Panc1 (cell line): ENCODE data around the gene CHRND. TPM values are rescaled to one million over a fixed set of nuclear protein-coding genes. Genes with fewer than 3 reads are reported as not detected.

Experiments used
- ATAC-seq: fragments of 200-7000 bp; cut with Tn5 transposase; 2 replicates; pipeline ENCODE4 v1.9.1; 2020; ENCODE audit warnings: mild to moderate bottlenecking, moderate library complexity
- BruUV-seq: library from RNA; stranded (reverse); fragments of 400-500 nt; replicated peaks from 2 replicates; lab custom pipeline; 2021; lab: Mats Ljungman, UMichigan
- CTCF ChIA-PET: fragments of 300-600 bp; sonication (Branson Sonifier 250); formaldehyde crosslinking; loops from one replicate; lab custom pipeline; 2022; ENCODE audit warnings: antibody characterized with exemption; lab: Charles Lee
- POLR2A ChIA-PET: fragments of 300-600 bp; sonication (Branson Sonifier 250); formaldehyde crosslinking; loops from one replicate; lab custom pipeline; 2022; ENCODE audit warnings: antibody characterized with exemption; lab: Charles Lee
- DNase-seq: peaks from one replicate; pipeline ENCODE4 v3.0.0-alpha.2; 2010; ENCODE audit warnings: low read depth, low spot score
- H3K27ac ChIP-seq: 2 replicates; pipeline ENCODE4 v1.5.1; 2011; ENCODE audit warnings: mild to moderate bottlenecking, low read length, inconsistent platforms
- H3K27me3 ChIP-seq: fragments of 200-500 bp; sonication (Bioruptor generic); 2 replicates; pipeline ENCODE4 v1.6.0; 2014; ENCODE audit warnings: low read length, inconsistent platforms; ENCODE audit not compliant: control insufficient read depth, insufficient read depth
- H3K36me3 ChIP-seq: fragments of 200-500 bp; sonication (Bioruptor generic); 2 replicates; pipeline ENCODE4 v1.5.1; 2014; ENCODE audit warnings: inconsistent platforms, mild to moderate bottlenecking, low read length, moderate library complexity; ENCODE audit not compliant: control insufficient read depth, insufficient read depth
- H3K4me1 ChIP-seq: 2 replicates; pipeline ENCODE4 v1.5.1; 2011; ENCODE audit warnings: inconsistent platforms, mild to moderate bottlenecking, low read length, moderate library complexity; ENCODE audit not compliant: control insufficient read depth, insufficient read depth
- H3K4me3 ChIP-seq, 2 experiments: 2 replicates each; pipeline ENCODE4 v1.5.1; 2011 to 2012; ENCODE audit warnings: low read depth in 2 of 2, low read length in 2 of 2, mild to moderate bottlenecking in 2 of 2, inconsistent platforms in 1 of 2, moderate library complexity in 1 of 2
- H3K9me3 ChIP-seq: fragments of 200-500 bp; sonication (Bioruptor generic); 2 replicates; pipeline ENCODE4 v1.5.1; 2014; ENCODE audit warnings: low read depth, mild to moderate bottlenecking, inconsistent platforms, low read length, moderate library complexity; ENCODE audit not compliant: control insufficient read depth, insufficient read depth
- POLR2AphosphoS5 ChIP-seq: IDR thresholded peaks from 2 replicates; pipeline ENCODE4 v1.6.1; 2012; ENCODE audit warnings: mild to moderate bottlenecking, low read depth, low read length, moderate library complexity
- SIN3A ChIP-seq: IDR thresholded peaks from 2 replicates; pipeline ENCODE4 v1.6.1; 2012; ENCODE audit warnings: low read depth, mild to moderate bottlenecking, low read length, moderate library complexity, borderline replicate concordance; ENCODE audit not compliant: insufficient read depth
- TCF7L2 ChIP-seq: IDR thresholded peaks from 2 replicates; pipeline ENCODE4 v1.6.1; 2011; ENCODE audit warnings: mild to moderate bottlenecking, low read depth, low read length, inconsistent platforms
- in situ Hi-C: cut with HindIII; loops from 2 replicates; pipeline ENCODE4 v1.10.0; 2016; ENCODE audit warnings: low sequenced_read_pairs, low pct_unique_long_range_greater_than_20kb
- intact Hi-C: fragments of 100-400 bp; cut with micrococcal nuclease; formaldehyde crosslinking; loops from one replicate; pipeline ENCODE4 v1.10.0; 2022; ENCODE audit not compliant: unreplicated experiment
- total RNA-seq: library from RNA; stranded (reverse); gene quantifications from one replicate; pipeline ENCODE4 v1.2.1, GENCODE V29; 2021; ENCODE audit not compliant: unreplicated experiment
- TF ChIP-seq, protein P1 (sequence below): fragments of 450-650 bp; IDR thresholded peaks from 2 replicates; pipeline ENCODE4 v1.5.1; 2017; ENCODE audit warnings: mild to moderate bottlenecking
- TF ChIP-seq, protein P2 (sequence below), 2 experiments: IDR thresholded peaks; 2 replicates each; pipeline ENCODE4 v1.6.1; 2011 to 2012; ENCODE audit warnings: low read depth in 2 of 2, control low read depth in 1 of 2, low read length in 1 of 2, mild to moderate bottlenecking in 1 of 2, moderate library complexity in 1 of 2; ENCODE audit not compliant: insufficient read depth in 1 of 2

Gene CHRND
- total RNA-seq, 1 experiment from 2014 or later, result not detected

DNA sequence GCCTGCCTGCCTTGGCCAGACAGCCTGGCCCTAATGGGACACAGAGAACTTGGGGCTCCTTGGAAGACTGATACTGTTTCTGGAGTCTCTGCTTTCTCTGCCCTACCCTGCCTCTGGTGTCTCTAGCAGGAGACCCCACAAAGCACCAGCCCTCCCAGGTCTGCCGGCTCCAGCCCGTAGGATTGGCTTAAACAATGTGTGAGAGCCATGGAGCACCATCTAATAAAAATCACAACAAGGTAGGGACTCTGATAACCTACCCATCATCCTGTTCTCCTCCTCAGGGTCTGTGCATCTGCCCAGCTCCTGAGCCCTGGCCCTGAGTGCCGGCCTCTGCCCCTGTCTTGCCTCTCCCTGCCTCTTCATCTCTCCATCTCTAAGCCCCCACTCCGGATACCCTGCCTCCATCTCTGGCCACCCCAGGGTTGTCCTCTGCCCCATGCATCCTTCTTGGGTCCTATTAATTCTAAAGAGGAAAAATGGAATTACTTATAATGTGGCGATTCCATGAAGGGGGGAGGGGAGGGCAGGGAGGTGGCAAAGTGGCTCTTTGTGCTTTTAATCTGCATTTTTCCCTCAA lies 37.1 kb upstream of the CHRND start:
- CTCF ChIA-PET, result interaction anchor here (0.5 to 0.7 kb wide), 2 partner anchors 42 to 43 kb away, joined by 8 to 10 read pairs; no protein-coding TSS in a partner anchor
- TF ChIP-seq POLR2AphosphoS5, result no peak
- TF ChIP-seq, protein P1, sequence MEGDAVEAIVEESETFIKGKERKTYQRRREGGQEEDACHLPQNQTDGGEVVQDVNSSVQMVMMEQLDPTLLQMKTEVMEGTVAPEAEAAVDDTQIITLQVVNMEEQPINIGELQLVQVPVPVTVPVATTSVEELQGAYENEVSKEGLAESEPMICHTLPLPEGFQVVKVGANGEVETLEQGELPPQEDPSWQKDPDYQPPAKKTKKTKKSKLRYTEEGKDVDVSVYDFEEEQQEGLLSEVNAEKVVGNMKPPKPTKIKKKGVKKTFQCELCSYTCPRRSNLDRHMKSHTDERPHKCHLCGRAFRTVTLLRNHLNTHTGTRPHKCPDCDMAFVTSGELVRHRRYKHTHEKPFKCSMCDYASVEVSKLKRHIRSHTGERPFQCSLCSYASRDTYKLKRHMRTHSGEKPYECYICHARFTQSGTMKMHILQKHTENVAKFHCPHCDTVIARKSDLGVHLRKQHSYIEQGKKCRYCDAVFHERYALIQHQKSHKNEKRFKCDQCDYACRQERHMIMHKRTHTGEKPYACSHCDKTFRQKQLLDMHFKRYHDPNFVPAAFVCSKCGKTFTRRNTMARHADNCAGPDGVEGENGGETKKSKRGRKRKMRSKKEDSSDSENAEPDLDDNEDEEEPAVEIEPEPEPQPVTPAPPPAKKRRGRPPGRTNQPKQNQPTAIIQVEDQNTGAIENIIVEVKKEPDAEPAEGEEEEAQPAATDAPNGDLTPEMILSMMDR, result no peak
- ATAC-seq (0 out of 2 replicates have a peak, but pooled peaks have one; percentile 5), DNase-seq (no peak)
- Histone ChIP-seq H3K27me3 (no peaks in the 10 kb centered on the region; the same call in 1 of the 2 replicates), H3K9me3 (no peaks in the 10 kb centered on the region), H3K4me1 (no peaks in the 10 kb centered on the region), H3K4me3 (no peak overlapping the region), H3K27ac (no peak overlapping the region), H3K36me3 (no peaks in the 10 kb centered on the region)
- no TSS peak for BruUV-seq
- POLR2A ChIA-PET, result no interaction called here
- in situ Hi-C loops, result no loop called here
- intact Hi-C loops, result no loop called here

DNA sequence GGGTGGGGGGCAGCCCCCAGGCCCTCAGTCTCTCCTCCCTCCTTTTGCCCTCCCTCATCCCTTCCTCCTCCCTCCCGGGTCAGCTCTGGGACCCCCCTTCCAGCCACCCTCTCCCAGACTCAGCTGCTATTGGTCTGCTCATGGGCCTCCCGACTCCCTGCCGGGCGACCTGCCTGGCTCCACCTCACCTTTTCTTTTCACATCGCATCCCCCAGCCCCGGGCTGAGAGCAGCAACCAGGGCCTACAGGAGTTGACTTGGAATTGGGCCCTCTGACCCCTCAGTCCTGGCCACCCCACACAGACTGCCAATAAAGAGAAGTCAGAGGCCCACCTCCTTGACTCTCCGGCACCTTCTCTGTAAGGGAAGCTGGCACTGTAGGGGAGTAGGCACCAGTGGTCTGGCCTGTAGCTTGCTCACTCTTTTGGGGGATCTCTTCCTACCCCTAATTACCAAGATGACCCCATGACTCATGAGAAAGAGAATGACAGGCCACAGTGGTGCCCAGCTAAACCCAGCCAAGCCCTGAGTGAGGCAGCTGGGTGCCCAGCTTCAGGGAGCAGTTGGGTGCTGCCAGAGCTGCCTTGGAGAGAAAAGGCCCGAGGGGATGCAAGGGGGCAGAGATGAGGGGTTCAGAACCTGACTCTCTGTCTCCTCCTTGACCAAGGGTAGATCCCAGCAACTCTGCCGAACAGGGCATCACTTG lies 36.3 kb upstream of the CHRND start:
- intact Hi-C loops, result no loop called here

More for the DNA sequence above, 36.3 kb upstream of the CHRND start:
- H3K27me3 ChIP-seq, result no peaks in the 10 kb centered on the region; the same call in 1 of the 2 replicates
- no peak for ATAC-seq
- H3K9me3 ChIP-seq, result no peaks in the 10 kb centered on the region
- no peak overlapping the region for H3K4me3 ChIP-seq
- no peaks in the 10 kb centered on the region for H3K4me1 ChIP-seq
- no peak for DNase-seq
- no TSS peak for BruUV-seq
- TF ChIP-seq POLR2AphosphoS5 (no peak), TCF7L2 (no peak), SIN3A (no peak)
- TF ChIP-seq, protein P2, sequence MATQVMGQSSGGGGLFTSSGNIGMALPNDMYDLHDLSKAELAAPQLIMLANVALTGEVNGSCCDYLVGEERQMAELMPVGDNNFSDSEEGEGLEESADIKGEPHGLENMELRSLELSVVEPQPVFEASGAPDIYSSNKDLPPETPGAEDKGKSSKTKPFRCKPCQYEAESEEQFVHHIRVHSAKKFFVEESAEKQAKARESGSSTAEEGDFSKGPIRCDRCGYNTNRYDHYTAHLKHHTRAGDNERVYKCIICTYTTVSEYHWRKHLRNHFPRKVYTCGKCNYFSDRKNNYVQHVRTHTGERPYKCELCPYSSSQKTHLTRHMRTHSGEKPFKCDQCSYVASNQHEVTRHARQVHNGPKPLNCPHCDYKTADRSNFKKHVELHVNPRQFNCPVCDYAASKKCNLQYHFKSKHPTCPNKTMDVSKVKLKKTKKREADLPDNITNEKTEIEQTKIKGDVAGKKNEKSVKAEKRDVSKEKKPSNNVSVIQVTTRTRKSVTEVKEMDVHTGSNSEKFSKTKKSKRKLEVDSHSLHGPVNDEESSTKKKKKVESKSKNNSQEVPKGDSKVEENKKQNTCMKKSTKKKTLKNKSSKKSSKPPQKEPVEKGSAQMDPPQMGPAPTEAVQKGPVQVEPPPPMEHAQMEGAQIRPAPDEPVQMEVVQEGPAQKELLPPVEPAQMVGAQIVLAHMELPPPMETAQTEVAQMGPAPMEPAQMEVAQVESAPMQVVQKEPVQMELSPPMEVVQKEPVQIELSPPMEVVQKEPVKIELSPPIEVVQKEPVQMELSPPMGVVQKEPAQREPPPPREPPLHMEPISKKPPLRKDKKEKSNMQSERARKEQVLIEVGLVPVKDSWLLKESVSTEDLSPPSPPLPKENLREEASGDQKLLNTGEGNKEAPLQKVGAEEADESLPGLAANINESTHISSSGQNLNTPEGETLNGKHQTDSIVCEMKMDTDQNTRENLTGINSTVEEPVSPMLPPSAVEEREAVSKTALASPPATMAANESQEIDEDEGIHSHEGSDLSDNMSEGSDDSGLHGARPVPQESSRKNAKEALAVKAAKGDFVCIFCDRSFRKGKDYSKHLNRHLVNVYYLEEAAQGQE (IDR thresholded peaks at IDR 0.05; ENCODE audit: insufficient read depth in 1 of 2, low read depth in 2 of 2, low read length in 1 of 2), result no peak
- TF ChIP-seq, protein P1, result no peak
- POLR2A ChIA-PET, result no interaction called here
- no peak overlapping the region for H3K27ac ChIP-seq
- H3K36me3 ChIP-seq, result no peaks in the 10 kb centered on the region
- in situ Hi-C loops, result no loop called here
- CTCF ChIA-PET, result interaction anchor here (0.7 kb wide), 1 partner anchor 43 kb away, joined by 10 read pairs; no protein-coding TSS in a partner anchor
